Measurements from ENCODE around the gene PDE4B.

PDE4B gene

GRCh38 chr1:66290761-66291530, 498.3 kb downstream of the PDE4B start:
- no peak for DNase-seq (ENCODE audit: low read depth)

GRCh38 chr1:66291531-66291864, 498.8 kb downstream of the PDE4B start:
- DNase-seq (ENCODE audit: low read depth): no peak

GRCh38 chr1:66292305-66292704, 499.6 kb downstream of the PDE4B start:
- DNase-seq (ENCODE audit: low read depth): no peak

GRCh38 chr1:66292944-66293343, 500.2 kb downstream of the PDE4B start:
- DNase-seq (ENCODE audit: low read depth): no peak

- DNase-seq (ENCODE audit: low read depth): no peak
Measured at GRCh38 chr1:66294707-66295370, 502.1 kb downstream of the PDE4B start.

- DNase-seq (ENCODE audit: low read depth): no peak
Measured at GRCh38 chr1:66295803-66296202, 503.1 kb downstream of the PDE4B start.

GRCh38 chr1:66296370-66296769, 503.7 kb downstream of the PDE4B start:
- no peak for DNase-seq (ENCODE audit: low read depth)

GRCh38 chr1:66296951-66297350, 504.3 kb downstream of the PDE4B start:
- DNase-seq (ENCODE audit: low read depth): no peak

GRCh38 chr1:66298464-66298863, 505.8 kb downstream of the PDE4B start:
- DNase-seq (ENCODE audit: low read depth): no peak

GRCh38 chr1:66300280-66300971, 507.7 kb downstream of the PDE4B start:
- DNase-seq (ENCODE audit: low read depth): no peak

- DNase-seq (ENCODE audit: low read depth): no peak
Measured at GRCh38 chr1:66300972-66301451, 508.3 kb downstream of the PDE4B start.

GRCh38 chr1:66302184-66302742, 509.6 kb downstream of the PDE4B start:
- no peak for DNase-seq (ENCODE audit: low read depth)

GRCh38 chr1:66302815-66303214, 510.1 kb downstream of the PDE4B start:
- no peak for DNase-seq (ENCODE audit: low read depth)

GRCh38 chr1:66303646-66304045, 511.0 kb downstream of the PDE4B start:
- no peak for DNase-seq (ENCODE audit: low read depth)

GRCh38 chr1:66304128-66304527, 511.4 kb downstream of the PDE4B start:
- no peak for DNase-seq (ENCODE audit: low read depth)

- no peak for DNase-seq (ENCODE audit: low read depth)
Measured at GRCh38 chr1:66305927-66306326, 513.2 kb downstream of the PDE4B start.

- DNase-seq (ENCODE audit: low read depth): no peak
Measured at GRCh38 chr1:66309006-66309741, 516.5 kb downstream of the PDE4B start.

- DNase-seq (ENCODE audit: low read depth): no peak
Measured at GRCh38 chr1:66311092-66311491, 518.4 kb downstream of the PDE4B start.

- DNase-seq (ENCODE audit: low read depth): no peak
Measured at GRCh38 chr1:66311628-66312027, 518.9 kb downstream of the PDE4B start.

GRCh38 chr1:66312271-66312990, 519.7 kb downstream of the PDE4B start:
- DNase-seq (ENCODE audit: low read depth): no peak

GRCh38 chr1:66313429-66313828, 520.7 kb downstream of the PDE4B start:
- DNase-seq (ENCODE audit: low read depth): no peak
